GM21717 (cell line): ENCODE results near the gene ZFX.
A peak's percentile ranks its signal among the peaks of the same experiment; 100 is the strongest.

ENCODE experiments used
- ATAC-seq: cut with Tn5 transposase; IDR thresholded peaks from one replicate; pipeline ENCODE4 v1.9.1; 2021; ENCODE audit warnings: mild to moderate bottlenecking, moderate library complexity; ENCODE audit not compliant: unreplicated experiment

ZFX gene

GRCh38 chrX:24232796-24233195, 83.3 kb downstream of the ZFX start:
- no peak for ATAC-seq

- ATAC-seq, result peak; percentile 69
These were observed 85.7 kb downstream of the ZFX start for GRCh38 chrX:24235084-24235710.

- no peak for ATAC-seq
These were observed 92.5 kb downstream of the ZFX start for GRCh38 chrX:24241822-24242648.

GRCh38 chrX:24242649-24243175, 93.2 kb downstream of the ZFX start:
- ATAC-seq, result peak; percentile 82

GRCh38 chrX:24243188-24243587, 93.7 kb downstream of the ZFX start:
- no peak for ATAC-seq

- no peak for ATAC-seq
These were observed 94.2 kb downstream of the ZFX start for GRCh38 chrX:24243692-24244091.

- ATAC-seq, result no peak
These were observed 95.7 kb downstream of the ZFX start for GRCh38 chrX:24245202-24245601.

- no peak for ATAC-seq
These were observed 98.5 kb downstream of the ZFX start for GRCh38 chrX:24248042-24248441.

- no peak for ATAC-seq
These were observed 103.5 kb downstream of the ZFX start for GRCh38 chrX:24253030-24253429.

GRCh38 chrX:24253469-24253868, 103.9 kb downstream of the ZFX start:
- no peak for ATAC-seq

GRCh38 chrX:24257011-24257410, 107.5 kb downstream of the ZFX start:
- ATAC-seq, result no peak

GRCh38 chrX:24259544-24260240, 110.2 kb downstream of the ZFX start:
- ATAC-seq, result no peak

- ATAC-seq, result no peak
These were observed 111.5 kb downstream of the ZFX start for GRCh38 chrX:24260842-24261550.

- no peak for ATAC-seq
These were observed 112.8 kb downstream of the ZFX start for GRCh38 chrX:24262309-24262708.

- no peak for ATAC-seq
These were observed 114.9 kb downstream of the ZFX start for GRCh38 chrX:24264383-24264782.
